ENCODE measurements around the gene ZNF396.
A peak's percentile ranks its signal among the peaks of the same experiment; 100 is the strongest.

Gene ZNF396

GRCh38 chr18:35411625-35412351, 34.7 kb upstream of the ZNF396 start:
- no peak overlapping the region for H3K27ac ChIP-seq (ENCODE audit: low read length)
- H2AFZ ChIP-seq (ENCODE audit: low read depth, low read length) = no peak overlapping the region
- no peak for TF ChIP-seq CTCF (IDR thresholded peaks at IDR 0.05; ENCODE audit: low read depth, low read length)
- no peak for TF ChIP-seq EZH2phosphoT487 (IDR thresholded peaks at IDR 0.05; ENCODE audit: low read depth)
- H4K20me1 ChIP-seq (ENCODE audit: insufficient read depth, low read length) = no peaks in the 10 kb centered on the region
- no peak overlapping the region for H3K4me3 ChIP-seq (ENCODE audit: low read length)
- no peaks in the 10 kb centered on the region for H3K27me3 ChIP-seq (ENCODE audit: low read depth, low read length)
- H3K9ac ChIP-seq (ENCODE audit: low read length) = no peak overlapping the region
- no peaks in the 10 kb centered on the region for H3K79me2 ChIP-seq (ENCODE audit: low read length)
- peak overlapping the region; percentile 2; the same call in 1 of the 2 replicates for H3K4me2 ChIP-seq (ENCODE audit: low read length)
- no peaks in the 10 kb centered on the region for H3K36me3 ChIP-seq (replicated peaks; ENCODE audit: low read depth, low read length)
- peaks cover 73% of the 10 kb centered on the region for H3K4me1 ChIP-seq (ENCODE audit: low read length)
- no peaks in the 10 kb centered on the region for H3K9me3 ChIP-seq (ENCODE audit: insufficient read depth, low read length)

GRCh38 chr18:35410561-35410960, 33.4 kb upstream of the ZNF396 start:
- Histone ChIP-seq H3K4me1 (ENCODE audit: low read length) (peaks cover 62% of the 10 kb centered on the region), H2AFZ (ENCODE audit: low read depth, low read length) (0 out of 2 replicates have a peak overlapping the region, but pooled peaks have one; percentile 28), H3K79me2 (ENCODE audit: low read length) (no peaks in the 10 kb centered on the region), H3K4me2 (ENCODE audit: low read length) (peak overlapping the region; percentile 51), H3K4me3 (ENCODE audit: low read length) (no peak overlapping the region), H3K9ac (ENCODE audit: low read length) (no peak overlapping the region), H3K36me3 (replicated peaks; ENCODE audit: low read depth, low read length) (no peaks in the 10 kb centered on the region), H3K9me3 (ENCODE audit: insufficient read depth, low read length) (no peaks in the 10 kb centered on the region), H3K27me3 (ENCODE audit: low read depth, low read length) (no peaks in the 10 kb centered on the region), H3K27ac (ENCODE audit: low read length) (no peak overlapping the region), H4K20me1 (ENCODE audit: insufficient read depth, low read length) (no peaks in the 10 kb centered on the region)
- TF ChIP-seq EZH2phosphoT487 (IDR thresholded peaks at IDR 0.05; ENCODE audit: low read depth) = no peak
- no peak for TF ChIP-seq CTCF (IDR thresholded peaks at IDR 0.05; ENCODE audit: low read depth, low read length)

DNA sequence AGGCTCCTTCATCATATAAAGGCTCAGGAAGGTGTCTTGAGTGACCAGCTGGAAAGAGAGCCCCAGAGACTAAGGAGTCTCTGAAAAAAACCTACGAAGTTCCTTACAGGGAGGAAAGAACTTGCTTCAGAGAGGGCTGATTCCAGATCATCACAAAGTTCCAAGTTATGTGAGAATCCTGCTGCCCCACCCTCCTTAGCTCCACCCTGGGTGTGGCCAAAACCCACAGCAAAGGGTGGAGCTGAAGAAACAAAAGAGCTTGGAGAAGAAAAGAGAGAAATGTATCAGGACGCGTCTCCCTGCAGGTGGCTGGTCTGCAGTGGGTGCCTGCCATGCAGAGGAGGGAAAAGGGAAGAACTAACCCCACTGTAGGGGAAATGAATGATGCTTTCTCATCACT, 32.8 kb upstream of the ZNF396 start:
- H3K4me2 ChIP-seq (ENCODE audit: low read length) = peak overlapping the region; percentile 51
- H3K27me3 ChIP-seq (ENCODE audit: low read depth, low read length) = peaks cover 4% of the 10 kb centered on the region; the same call in 1 of the 2 replicates
- TF ChIP-seq CTCF (IDR thresholded peaks at IDR 0.05; ENCODE audit: low read depth, low read length) (no peak), EZH2phosphoT487 (IDR thresholded peaks at IDR 0.05; ENCODE audit: low read depth) (no peak)
- no peak overlapping the region for H3K9ac ChIP-seq (ENCODE audit: low read length)
- H3K9me3 ChIP-seq (ENCODE audit: insufficient read depth, low read length) = no peaks in the 10 kb centered on the region
- H3K4me1 ChIP-seq (ENCODE audit: low read length) = peaks cover 56% of the 10 kb centered on the region
- no peak overlapping the region for H2AFZ ChIP-seq (ENCODE audit: low read depth, low read length)
- no peak overlapping the region for H3K27ac ChIP-seq (ENCODE audit: low read length)
- no peak overlapping the region for H3K4me3 ChIP-seq (ENCODE audit: low read length)
- no peaks in the 10 kb centered on the region for H4K20me1 ChIP-seq (ENCODE audit: insufficient read depth, low read length)
- H3K79me2 ChIP-seq (ENCODE audit: low read length) = no peaks in the 10 kb centered on the region
- no peaks in the 10 kb centered on the region for H3K36me3 ChIP-seq (replicated peaks; ENCODE audit: low read depth, low read length)

DNA sequence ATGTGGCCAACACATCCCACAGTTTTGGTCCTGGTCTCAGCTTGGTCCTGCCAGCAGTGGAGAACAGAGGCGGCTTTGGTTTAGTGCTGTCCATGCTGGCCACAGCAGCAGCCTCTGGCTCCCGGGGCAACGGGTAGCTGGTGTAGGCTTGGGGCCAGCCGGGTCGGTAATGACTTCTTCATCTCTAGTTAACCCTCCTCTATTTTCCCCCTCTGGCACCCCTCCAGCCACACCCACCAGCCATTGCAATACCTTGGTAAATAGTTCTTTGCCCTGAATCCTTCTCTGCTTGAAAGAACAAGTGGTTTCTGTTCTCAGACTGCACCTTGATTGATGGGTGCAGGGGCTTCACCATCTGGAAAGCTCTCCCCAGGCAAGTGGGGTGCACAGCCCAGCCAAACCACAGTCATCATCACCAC, 31.7 kb upstream of the ZNF396 start:
- no peaks in the 10 kb centered on the region for H3K36me3 ChIP-seq (replicated peaks; ENCODE audit: low read depth, low read length)
- H2AFZ ChIP-seq (ENCODE audit: low read depth, low read length) = no peak overlapping the region
- peaks cover 51% of the 10 kb centered on the region for H3K4me1 ChIP-seq (ENCODE audit: low read length)
- H3K4me2 ChIP-seq (ENCODE audit: low read length) = peak overlapping the region; percentile 4
- no peak overlapping the region for H3K9ac ChIP-seq (ENCODE audit: low read length)
- H3K9me3 ChIP-seq (ENCODE audit: insufficient read depth, low read length) = no peaks in the 10 kb centered on the region
- H3K79me2 ChIP-seq (ENCODE audit: low read length) = no peaks in the 10 kb centered on the region
- H3K27me3 ChIP-seq (ENCODE audit: low read depth, low read length) = peaks cover 5% of the 10 kb centered on the region; the same call in 1 of the 2 replicates
- no peak overlapping the region for H3K27ac ChIP-seq (ENCODE audit: low read length)
- H3K4me3 ChIP-seq (ENCODE audit: low read length) = no peak overlapping the region
- no peak for TF ChIP-seq EZH2phosphoT487 (IDR thresholded peaks at IDR 0.05; ENCODE audit: low read depth)
- no peaks in the 10 kb centered on the region for H4K20me1 ChIP-seq (ENCODE audit: insufficient read depth, low read length)

Data from OCI-LY3 (cell line).